ENCODE data around the gene CIAO3.
A peak's percentile ranks its signal among the peaks of the same experiment; 100 is the strongest.

Gene CIAO3

DNA sequence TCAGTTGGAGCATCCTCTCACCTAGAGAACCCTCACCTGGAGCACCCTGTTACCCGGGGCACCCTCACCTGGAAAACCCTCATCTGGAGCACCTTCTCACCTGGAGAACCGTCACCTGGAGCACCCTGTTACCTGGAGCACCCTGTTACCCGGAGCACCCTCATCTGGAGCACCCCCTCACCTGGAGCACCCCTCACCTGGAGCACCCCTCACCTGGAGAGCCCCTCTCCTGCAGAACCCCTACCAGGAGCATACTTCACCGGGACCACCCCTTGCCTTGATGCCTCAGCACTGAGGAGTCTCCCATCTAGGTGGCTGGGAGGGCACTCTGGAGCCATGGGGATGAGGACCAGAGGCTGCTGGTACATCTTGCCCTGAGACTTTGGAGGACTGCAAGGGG lies 31.8 kb downstream of the CIAO3 start:
- H3K27ac ChIP-seq (ENCODE audit: low read length) = no peak overlapping the region
- peaks cover 6% of the 10 kb centered on the region; the same call in 1 of the 2 replicates for H3K4me1 ChIP-seq (ENCODE audit: control insufficient read depth, insufficient read depth, low read length)
- no peaks in the 10 kb centered on the region for H3K36me3 ChIP-seq (ENCODE audit: control insufficient read depth, insufficient read depth, low read length)
- no peak for DNase-seq (ENCODE audit: low read depth, low spot score)
- no peaks in the 10 kb centered on the region for H3K9me3 ChIP-seq (ENCODE audit: control insufficient read depth, insufficient read depth, low read length)
- no CpG with 5 or more reads among the region's 4 CpGs for WGBS (ENCODE audit: insufficient coverage, insufficient read length)
- H3K4me3 ChIP-seq (ENCODE audit: low read length) = no peak overlapping the region
- H3K27me3 ChIP-seq (ENCODE audit: control insufficient read depth, insufficient read depth, low read length) = peaks cover 30% of the 10 kb centered on the region

DNA sequence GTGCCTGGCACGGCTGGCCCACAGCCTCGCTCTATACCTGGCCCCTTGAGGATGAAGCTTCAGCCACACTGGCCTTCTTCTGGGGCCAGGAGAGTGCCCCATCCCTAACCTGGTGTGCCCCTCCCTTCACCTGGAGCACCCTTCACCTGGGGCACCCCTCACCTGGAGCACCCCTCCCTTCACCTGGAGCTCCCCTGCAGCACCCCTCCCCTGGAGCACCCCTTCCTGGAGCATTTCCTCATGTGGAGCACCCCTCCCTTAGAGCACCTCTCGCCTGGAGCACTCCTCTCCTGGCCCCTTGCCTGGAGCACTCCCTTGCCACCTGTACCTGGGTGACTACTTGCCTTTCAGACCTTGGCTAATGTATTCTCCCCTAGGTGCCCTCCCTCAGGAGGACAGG lies 32.8 kb downstream of the CIAO3 start:
- H3K4me3 ChIP-seq (ENCODE audit: low read length) = no peak overlapping the region
- no peaks in the 10 kb centered on the region for H3K9me3 ChIP-seq (ENCODE audit: control insufficient read depth, insufficient read depth, low read length)
- H3K27ac ChIP-seq (ENCODE audit: low read length) = no peak overlapping the region
- no peak for DNase-seq (ENCODE audit: low read depth, low spot score)
- peaks cover 6% of the 10 kb centered on the region; the same call in 1 of the 2 replicates for H3K4me1 ChIP-seq (ENCODE audit: control insufficient read depth, insufficient read depth, low read length)
- WGBS (ENCODE audit: insufficient coverage, insufficient read length) = no CpG with 5 or more reads among the region's 3 CpGs
- no peaks in the 10 kb centered on the region for H3K36me3 ChIP-seq (ENCODE audit: control insufficient read depth, insufficient read depth, low read length)
- peaks cover 38% of the 10 kb centered on the region for H3K27me3 ChIP-seq (ENCODE audit: control insufficient read depth, insufficient read depth, low read length)

DNA sequence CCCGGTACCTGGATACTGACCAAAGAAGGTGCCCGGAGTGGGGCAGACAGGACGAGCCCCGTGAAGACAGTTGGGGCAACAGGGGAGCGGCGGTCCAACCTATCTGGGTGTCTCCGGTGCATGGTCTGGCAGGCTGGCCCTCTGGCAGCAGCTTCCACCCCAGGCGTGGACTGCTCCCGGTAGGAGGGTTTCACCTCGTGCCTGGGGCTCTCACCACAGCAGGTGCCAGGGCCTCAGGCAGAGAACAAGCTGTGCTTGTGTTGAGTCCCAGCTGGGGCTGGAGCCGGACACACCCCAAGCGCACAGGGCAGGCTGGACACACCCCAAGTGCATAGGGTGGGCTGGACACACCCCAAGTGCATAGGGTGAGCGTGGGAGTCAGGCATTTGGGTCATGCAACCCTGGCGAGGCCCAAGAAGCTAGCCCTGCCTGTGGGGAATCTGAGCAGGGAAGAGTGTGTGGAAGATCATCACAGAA lies 33.7 kb downstream of the CIAO3 start:
- H3K27ac ChIP-seq (ENCODE audit: low read length) = no peak overlapping the region
- H3K4me1 ChIP-seq (ENCODE audit: control insufficient read depth, insufficient read depth, low read length) = peaks cover 6% of the 10 kb centered on the region; the same call in 1 of the 2 replicates
- H3K27me3 ChIP-seq (ENCODE audit: control insufficient read depth, insufficient read depth, low read length) = peaks cover 46% of the 10 kb centered on the region
- no peaks in the 10 kb centered on the region for H3K36me3 ChIP-seq (ENCODE audit: control insufficient read depth, insufficient read depth, low read length)
- no peaks in the 10 kb centered on the region for H3K9me3 ChIP-seq (ENCODE audit: control insufficient read depth, insufficient read depth, low read length)
- WGBS (ENCODE audit: insufficient coverage, insufficient read length) = no CpG with 5 or more reads among the region's 14 CpGs
- DNase-seq (ENCODE audit: low read depth, low spot score) = no peak
- no peak overlapping the region; the same call in 1 of the 2 replicates for H3K4me3 ChIP-seq (ENCODE audit: low read length)

DNA sequence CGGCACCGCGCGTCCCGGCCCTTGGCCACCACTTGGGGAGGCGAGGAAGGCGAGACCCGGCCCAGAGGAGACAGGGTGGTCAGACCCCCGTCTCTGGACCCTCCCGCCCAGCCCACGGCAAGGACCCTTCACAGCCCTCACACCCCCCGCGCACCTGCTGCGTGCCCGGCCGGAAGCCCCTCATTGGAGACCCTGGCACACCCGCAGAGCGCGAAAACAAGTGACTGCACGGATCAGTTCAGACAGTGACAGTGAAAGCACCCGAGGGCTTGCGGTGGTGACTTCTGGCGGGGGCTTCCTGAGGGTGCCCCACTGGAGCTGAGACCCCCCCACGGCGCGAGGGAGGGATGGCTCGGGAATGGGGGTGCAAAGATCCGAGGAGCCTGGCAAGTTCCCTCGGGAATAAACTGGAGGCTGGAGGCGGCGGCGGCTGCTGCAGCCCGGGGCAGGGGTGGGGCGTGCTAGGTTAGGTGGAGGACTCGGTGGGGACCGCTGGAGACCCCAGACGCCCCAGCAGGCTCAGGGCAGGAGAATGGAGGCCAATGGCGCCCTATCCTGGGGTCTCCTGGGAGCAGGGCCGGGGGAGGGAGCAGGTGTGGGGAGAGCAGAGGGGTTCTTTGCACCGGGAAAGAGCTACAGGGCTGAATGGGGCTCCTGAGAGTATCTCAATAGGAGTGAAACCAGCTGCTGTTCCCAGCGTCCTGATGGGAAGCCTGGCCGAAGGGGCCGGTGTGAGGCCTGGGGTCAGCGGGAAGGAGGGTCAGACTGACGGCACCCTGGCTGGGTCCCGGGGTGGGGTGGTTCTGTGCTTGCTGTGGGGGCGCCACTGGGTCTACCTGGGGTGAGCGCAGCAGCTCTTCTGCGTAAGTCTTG lies 34.4 kb downstream of the CIAO3 start:
- H3K4me1 ChIP-seq (ENCODE audit: control insufficient read depth, insufficient read depth, low read length) = peaks cover 6% of the 10 kb centered on the region; the same call in 1 of the 2 replicates
- no peaks in the 10 kb centered on the region for H3K36me3 ChIP-seq (ENCODE audit: control insufficient read depth, insufficient read depth, low read length)
- no peak for DNase-seq (ENCODE audit: low read depth, low spot score)
- H3K4me3 ChIP-seq (ENCODE audit: low read length) = peak overlapping the region; percentile 42; the same call in 1 of the 2 replicates
- WGBS (ENCODE audit: insufficient coverage, insufficient read length) = no CpG with 5 or more reads among the region's 49 CpGs
- no peaks in the 10 kb centered on the region for H3K9me3 ChIP-seq (ENCODE audit: control insufficient read depth, insufficient read depth, low read length)
- no peak overlapping the region for H3K27ac ChIP-seq (ENCODE audit: low read length)
- H3K27me3 ChIP-seq (ENCODE audit: control insufficient read depth, insufficient read depth, low read length) = peaks cover 53% of the 10 kb centered on the region

DNA sequence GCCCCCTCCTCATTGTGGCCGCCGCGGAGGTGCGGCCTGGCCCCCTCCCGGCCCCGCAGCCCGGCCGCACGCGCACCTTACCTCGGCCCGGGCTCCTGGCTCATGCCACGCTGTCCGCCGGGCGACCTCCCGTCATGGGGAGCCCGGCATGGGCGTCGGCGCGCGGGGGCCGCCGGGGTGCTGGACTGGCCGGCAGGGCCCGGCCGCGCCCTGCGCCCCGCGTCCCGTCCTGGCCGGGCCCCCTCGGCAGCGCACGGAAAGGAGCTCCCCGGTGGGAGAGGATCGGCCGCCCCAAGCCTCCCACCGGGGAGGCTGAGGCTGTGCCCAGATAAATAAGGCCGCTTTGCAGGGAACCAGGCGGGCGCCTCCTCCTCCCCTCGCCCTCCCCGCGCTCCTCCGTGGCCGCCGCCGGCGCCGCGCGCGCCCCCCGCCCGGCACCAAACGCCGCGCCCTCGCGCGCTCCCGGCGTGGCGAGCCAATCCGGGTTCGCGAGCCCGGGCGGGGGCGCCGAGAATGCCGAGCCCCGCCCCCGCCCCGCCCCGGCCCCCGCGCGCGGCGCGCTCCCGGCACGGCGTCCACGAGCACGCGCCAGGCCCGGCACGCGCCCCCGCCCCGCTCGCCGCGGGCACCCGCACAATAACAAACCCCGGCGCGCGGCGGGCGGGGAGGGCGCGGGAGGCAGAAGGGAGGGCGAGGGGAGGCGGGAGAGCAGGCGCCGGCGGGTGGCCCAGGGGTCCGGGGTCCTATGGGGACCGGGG lies 35.2 kb downstream of the CIAO3 start, which contains the start of gene FBXL16:
Gene FBXL16 (minus strand): TSS at position 371 of the 758 bp plus-strand sequence. CDS start 8,396 bp downstream, outside the sequence.
- Histone ChIP-seq H3K27ac (ENCODE audit: low read length) (no peak within 1 kb of the TSS), H3K36me3 (ENCODE audit: control insufficient read depth, insufficient read depth, low read length) (no peaks in the 10 kb centered on the region), H3K27me3 (ENCODE audit: control insufficient read depth, insufficient read depth, low read length) (peaks cover 58% of the 10 kb centered on the region), H3K4me1 (ENCODE audit: control insufficient read depth, insufficient read depth, low read length) (peaks cover 6% of the 10 kb centered on the region; the same call in 1 of the 2 replicates), H3K9me3 (ENCODE audit: control insufficient read depth, insufficient read depth, low read length) (no peaks in the 10 kb centered on the region), H3K4me3 (ENCODE audit: low read length) (peak within 1 kb of the TSS; percentile 42; the same call in 1 of the 2 replicates)
- no CpG with 5 or more reads among the region's 115 CpGs for WGBS (ENCODE audit: insufficient coverage, insufficient read length)
- DNase-seq (ENCODE audit: low read depth, low spot score) = no peak

DNA sequence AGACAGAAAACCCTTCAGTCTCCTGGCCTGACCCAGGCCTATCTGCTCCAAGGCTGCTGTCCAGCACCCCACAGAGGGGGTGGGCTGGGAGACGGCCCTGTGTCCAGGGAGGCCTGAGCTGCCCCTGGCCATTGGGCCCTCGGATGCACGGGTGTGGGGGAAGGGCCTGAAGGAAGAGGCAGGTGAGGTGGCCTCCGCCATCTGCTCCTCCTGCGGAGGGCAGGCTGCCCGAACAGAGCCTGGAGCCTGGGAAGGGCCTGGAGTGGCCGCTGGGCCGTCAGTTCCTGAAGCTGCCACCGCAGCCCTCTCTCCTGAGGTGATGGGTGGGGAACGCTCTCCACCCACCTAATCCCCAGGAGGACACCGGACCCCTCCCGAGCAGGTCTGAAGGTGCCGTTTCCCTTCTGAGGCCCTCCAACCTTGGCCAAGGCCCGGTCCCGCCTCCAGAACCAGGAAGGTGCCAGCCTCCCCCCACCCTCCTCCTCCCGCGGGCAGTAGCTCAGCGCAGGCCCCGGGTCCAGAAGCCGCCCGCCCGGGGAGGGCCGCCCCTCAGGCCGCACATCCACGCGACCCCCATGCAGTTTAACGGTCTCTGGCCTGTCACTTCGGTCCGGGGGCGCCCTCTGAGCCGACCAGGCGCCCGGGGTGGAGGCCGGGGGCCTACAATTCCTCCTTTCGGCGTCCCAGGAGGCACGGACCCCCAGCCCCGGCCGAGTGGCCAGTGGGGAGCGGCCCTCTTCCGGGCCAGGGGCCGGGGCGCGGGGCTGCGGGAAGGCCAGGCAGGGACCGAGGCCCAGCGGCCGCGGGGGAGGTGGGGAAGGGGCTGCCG lies 36.0 kb downstream of the CIAO3 start:
- no CpG with 5 or more reads among the region's 50 CpGs for WGBS (ENCODE audit: insufficient coverage, insufficient read length)
- Histone ChIP-seq H3K27ac (ENCODE audit: low read length) (no peak overlapping the region), H3K36me3 (ENCODE audit: control insufficient read depth, insufficient read depth, low read length) (no peaks in the 10 kb centered on the region), H3K27me3 (ENCODE audit: control insufficient read depth, insufficient read depth, low read length) (peaks cover 58% of the 10 kb centered on the region), H3K4me1 (ENCODE audit: control insufficient read depth, insufficient read depth, low read length) (peaks cover 3% of the 10 kb centered on the region; the same call in 1 of the 2 replicates), H3K4me3 (ENCODE audit: low read length) (peak overlapping the region; percentile 42; the same call in 1 of the 2 replicates), H3K9me3 (ENCODE audit: control insufficient read depth, insufficient read depth, low read length) (no peaks in the 10 kb centered on the region)
- DNase-seq (ENCODE audit: low read depth, low spot score) = no peak

DNA sequence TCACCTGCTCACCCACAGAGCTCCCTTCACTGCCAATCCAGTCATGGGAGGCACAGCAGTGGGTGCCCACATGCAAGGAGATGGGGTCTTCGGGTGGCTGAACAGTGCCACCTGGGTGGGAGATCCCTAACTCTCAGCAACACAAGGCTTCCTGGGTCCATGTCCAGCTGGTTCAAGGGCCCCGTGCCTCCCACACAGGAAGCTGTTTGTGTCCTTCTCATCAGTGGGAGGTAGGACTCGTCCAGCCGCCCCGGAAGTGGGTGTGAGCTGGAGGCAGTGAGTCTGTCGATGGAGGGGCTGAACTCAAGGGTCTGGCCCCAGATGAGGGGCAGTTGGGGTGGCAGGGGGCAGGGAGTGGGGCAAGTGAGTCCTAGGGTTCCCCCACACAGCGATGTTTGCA lies 36.8 kb downstream of the CIAO3 start:
- Histone ChIP-seq H3K27ac (ENCODE audit: low read length) (no peak overlapping the region), H3K36me3 (ENCODE audit: control insufficient read depth, insufficient read depth, low read length) (no peaks in the 10 kb centered on the region), H3K27me3 (ENCODE audit: control insufficient read depth, insufficient read depth, low read length) (peaks cover 60% of the 10 kb centered on the region), H3K9me3 (ENCODE audit: control insufficient read depth, insufficient read depth, low read length) (no peaks in the 10 kb centered on the region), H3K4me3 (ENCODE audit: low read length) (no peak overlapping the region), H3K4me1 (ENCODE audit: control insufficient read depth, insufficient read depth, low read length) (peaks cover 2% of the 10 kb centered on the region; the same call in 1 of the 2 replicates)
- no CpG with 5 or more reads among the region's 7 CpGs for WGBS (ENCODE audit: insufficient coverage, insufficient read length)
- DNase-seq (ENCODE audit: low read depth, low spot score) = no peak

DNA sequence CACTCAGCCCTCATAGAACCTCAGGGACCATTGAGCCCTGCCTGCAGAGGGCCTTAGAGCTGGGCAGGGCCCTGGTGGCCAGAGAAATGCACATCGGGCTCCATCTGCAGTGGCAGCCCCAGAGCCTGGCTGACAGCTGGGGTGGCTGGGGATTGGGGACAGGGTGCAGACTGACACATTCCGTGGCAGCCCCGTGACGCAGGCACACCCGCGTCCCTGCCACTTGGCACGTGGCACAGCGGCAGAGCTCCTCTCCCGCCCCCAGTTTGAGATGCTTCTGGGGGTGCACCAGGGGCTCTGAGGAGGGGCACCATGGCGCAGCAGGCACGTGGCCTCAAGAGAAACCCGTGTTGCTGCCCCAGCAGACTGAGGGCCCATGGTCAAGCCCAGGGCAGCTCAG lies 37.4 kb downstream of the CIAO3 start:
- Histone ChIP-seq H3K27me3 (ENCODE audit: control insufficient read depth, insufficient read depth, low read length) (peaks cover 60% of the 10 kb centered on the region), H3K36me3 (ENCODE audit: control insufficient read depth, insufficient read depth, low read length) (no peaks in the 10 kb centered on the region), H3K4me3 (ENCODE audit: low read length) (no peak overlapping the region), H3K9me3 (ENCODE audit: control insufficient read depth, insufficient read depth, low read length) (no peaks in the 10 kb centered on the region), H3K4me1 (ENCODE audit: control insufficient read depth, insufficient read depth, low read length) (peaks cover 2% of the 10 kb centered on the region; the same call in 1 of the 2 replicates), H3K27ac (ENCODE audit: low read length) (no peak overlapping the region)
- whole genome bisulfite sequencing (ENCODE audit: insufficient coverage, insufficient read length) = no CpG with 5 or more reads among the region's 12 CpGs
- DNase-seq (ENCODE audit: low read depth, low spot score) = no peak

DNA sequence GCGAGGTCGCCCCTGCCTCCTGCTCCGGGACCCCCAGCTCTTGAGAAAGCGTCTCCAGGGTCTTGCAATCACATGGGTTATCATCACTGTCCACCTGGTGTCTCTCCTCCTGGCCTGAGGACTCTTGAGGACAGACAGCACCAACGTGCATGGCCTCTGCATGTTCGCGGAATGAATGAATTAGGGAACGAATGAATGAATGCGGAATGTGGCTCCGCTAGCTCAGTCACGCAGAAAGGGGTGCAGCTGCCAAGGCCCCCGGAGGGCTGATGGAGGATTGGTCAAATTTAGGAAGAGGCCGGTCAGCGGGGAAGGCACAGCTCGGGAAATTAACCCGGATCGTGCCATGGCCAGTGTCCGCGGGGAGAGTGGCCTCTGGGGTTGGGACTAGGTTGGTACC lies 38.5 kb downstream of the CIAO3 start:
- Histone ChIP-seq H3K36me3 (ENCODE audit: control insufficient read depth, insufficient read depth, low read length) (no peaks in the 10 kb centered on the region), H3K27me3 (ENCODE audit: control insufficient read depth, insufficient read depth, low read length) (peaks cover 52% of the 10 kb centered on the region)

More for the DNA sequence above, 38.5 kb downstream of the CIAO3 start:
- Histone ChIP-seq H3K4me1 (ENCODE audit: control insufficient read depth, insufficient read depth, low read length) (peaks cover 2% of the 10 kb centered on the region; the same call in 1 of the 2 replicates), H3K4me3 (ENCODE audit: low read length) (no peak overlapping the region), H3K9me3 (ENCODE audit: control insufficient read depth, insufficient read depth, low read length) (no peaks in the 10 kb centered on the region), H3K27ac (ENCODE audit: low read length) (no peak overlapping the region)
- no CpG with 5 or more reads among the region's 19 CpGs for WGBS (ENCODE audit: insufficient coverage, insufficient read length)
- no peak for DNase-seq (ENCODE audit: low read depth, low spot score)
